DND-41 (cell line): ENCODE results near the gene CSNK2B.

Experiments used
- EZH2 ChIP-seq: IDR thresholded peaks from 3 replicates; pipeline ENCODE4 v1.6.1; 2012; ENCODE audit warnings: borderline replicate concordance, low read depth, mild to moderate bottlenecking, moderate library complexity, low read length, inconsistent platforms; ENCODE audit not compliant: severe bottlenecking
- TF ChIP-seq, protein P1 (sequence below): IDR thresholded peaks from 2 replicates; pipeline ENCODE4 v1.5.1; 2012; ENCODE audit warnings: borderline replicate concordance, low read length, moderate library complexity, mild to moderate bottlenecking; ENCODE audit not compliant: poor library complexity, severe bottlenecking; ENCODE audit errors: extremely low read depth

DNA sequence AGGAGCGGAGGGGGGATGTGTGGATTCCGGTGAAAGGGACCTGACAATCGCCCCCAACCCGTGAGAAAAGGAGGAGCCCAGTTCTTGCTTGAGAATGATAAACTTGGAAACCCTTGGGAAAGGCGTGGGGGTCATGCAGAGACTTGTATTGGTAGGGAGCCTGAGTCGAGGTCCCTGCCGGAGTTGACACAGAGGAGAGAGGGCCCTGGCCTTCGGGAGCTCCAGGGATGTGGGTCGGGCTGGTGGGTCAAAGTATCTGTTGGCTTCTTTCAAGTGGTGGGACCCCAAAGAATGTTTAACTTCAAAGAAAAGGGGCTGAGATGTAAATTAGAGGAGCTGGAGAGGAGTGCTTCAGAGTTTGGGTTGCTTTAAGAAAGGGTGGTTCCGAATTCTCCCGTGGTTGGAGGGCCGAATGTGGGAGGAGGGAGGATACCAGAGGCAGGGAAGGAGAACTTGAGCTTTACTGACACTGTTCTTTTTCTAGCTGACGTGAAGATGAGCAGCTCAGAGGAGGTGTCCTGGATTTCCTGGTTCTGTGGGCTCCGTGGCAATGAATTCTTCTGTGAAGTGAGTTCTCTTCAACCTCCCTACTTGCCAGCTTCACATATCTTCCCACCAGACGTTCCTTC, 571 bp downstream of the CSNK2B start:
- TF ChIP-seq, protein P1, sequence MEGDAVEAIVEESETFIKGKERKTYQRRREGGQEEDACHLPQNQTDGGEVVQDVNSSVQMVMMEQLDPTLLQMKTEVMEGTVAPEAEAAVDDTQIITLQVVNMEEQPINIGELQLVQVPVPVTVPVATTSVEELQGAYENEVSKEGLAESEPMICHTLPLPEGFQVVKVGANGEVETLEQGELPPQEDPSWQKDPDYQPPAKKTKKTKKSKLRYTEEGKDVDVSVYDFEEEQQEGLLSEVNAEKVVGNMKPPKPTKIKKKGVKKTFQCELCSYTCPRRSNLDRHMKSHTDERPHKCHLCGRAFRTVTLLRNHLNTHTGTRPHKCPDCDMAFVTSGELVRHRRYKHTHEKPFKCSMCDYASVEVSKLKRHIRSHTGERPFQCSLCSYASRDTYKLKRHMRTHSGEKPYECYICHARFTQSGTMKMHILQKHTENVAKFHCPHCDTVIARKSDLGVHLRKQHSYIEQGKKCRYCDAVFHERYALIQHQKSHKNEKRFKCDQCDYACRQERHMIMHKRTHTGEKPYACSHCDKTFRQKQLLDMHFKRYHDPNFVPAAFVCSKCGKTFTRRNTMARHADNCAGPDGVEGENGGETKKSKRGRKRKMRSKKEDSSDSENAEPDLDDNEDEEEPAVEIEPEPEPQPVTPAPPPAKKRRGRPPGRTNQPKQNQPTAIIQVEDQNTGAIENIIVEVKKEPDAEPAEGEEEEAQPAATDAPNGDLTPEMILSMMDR = no peak
- no peak for TF ChIP-seq EZH2
